ENCODE results near the gene CDK14.
A peak's percentile ranks its signal among the peaks of the same experiment; 100 is the strongest.
"Not testable (repeated sequence)": the region's sequence is repeated elsewhere in the genome, so short reads cannot be mapped to it uniquely, and the experiment has no call there.

CDK14 gene

DNA sequence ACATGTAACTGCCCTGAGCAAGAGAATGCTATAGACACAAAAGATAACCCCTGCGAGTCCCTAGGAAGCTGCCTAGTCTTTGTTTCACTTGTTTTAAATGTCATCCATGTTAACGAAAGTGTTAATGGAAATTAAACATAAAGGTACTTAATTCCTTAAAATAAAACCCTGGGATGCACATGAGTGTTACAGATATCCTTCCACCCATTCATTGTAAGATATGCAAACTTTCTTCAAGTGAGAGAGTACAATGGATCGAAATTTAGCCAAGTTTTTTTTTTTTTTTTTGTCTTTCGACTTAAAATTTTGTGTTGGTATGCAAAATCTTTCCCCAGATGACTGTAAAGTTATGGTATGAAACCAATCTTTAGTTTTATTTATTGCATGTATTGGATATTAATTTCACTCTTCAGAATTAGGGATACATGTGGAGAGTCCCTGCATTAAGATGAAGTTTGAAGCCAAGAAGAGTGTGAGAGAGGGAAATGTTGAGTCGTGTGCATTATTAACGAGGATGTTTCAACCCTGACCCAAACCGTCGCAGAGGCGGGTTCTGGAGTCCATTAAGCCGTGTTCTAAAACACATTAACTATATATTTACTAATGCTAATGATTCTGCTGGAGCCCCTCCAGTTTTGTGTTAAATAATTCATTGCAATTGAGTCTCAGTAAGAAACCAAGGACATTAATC, 1.6 kb downstream of the CDK14 start:
- DNase-seq, result no peak

GRCh38 chr7:90599038-90599437, 2.9 kb downstream of the CDK14 start:
- no peak for DNase-seq

DNA sequence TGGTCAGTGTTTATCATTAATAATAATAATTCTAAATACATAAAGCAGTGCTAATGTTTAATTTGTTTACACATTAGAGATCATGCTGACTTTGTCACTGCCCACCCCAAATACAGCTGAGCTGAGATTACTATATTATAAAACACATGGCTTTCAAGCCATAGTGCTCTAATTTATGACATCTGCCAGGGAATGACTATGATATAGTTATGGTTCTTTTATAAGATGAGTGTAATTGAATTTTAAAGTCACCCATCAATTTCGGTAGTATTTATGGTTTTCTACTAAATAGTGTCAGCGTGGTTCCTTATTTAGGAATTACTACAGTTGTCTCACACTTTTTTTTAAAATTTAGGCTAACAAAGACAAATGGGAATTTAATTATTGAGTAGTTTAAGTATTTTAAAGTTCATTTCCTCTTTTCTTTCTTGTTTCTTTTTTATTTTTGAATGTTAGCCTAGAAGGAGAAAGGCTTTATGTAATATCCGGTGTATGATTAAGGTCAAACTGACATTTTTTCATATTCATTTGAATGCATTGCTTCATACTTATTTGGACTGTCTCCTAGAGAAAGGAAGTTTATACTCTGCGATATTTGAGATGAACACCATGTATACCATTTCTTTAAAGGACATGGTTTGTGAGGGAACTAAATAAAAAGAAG, 3.9 kb downstream of the CDK14 start:
- DNase-seq, result peak; percentile 74

GRCh38 chr7:90602303-90602702, 6.2 kb downstream of the CDK14 start:
- DNase-seq, result no peak

DNA sequence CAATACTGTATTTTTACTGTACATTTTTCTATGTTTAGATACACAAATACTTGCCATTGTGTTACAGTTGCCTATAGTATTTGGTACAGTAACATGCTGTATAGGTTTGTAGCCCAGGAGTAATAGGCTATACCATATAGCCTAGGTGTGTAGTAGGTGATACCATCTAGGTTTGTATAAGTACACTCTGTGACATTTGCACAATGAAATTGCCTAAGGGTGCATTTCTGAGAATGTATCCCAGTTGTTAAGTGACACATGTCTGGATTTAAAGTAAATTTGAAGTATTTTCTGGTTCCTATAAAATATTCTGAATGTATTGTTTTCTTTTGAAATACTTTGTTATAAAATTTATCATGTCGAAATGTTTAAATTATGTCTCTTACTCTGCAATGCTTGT, 7.2 kb downstream of the CDK14 start:
- no peak for DNase-seq

DNA sequence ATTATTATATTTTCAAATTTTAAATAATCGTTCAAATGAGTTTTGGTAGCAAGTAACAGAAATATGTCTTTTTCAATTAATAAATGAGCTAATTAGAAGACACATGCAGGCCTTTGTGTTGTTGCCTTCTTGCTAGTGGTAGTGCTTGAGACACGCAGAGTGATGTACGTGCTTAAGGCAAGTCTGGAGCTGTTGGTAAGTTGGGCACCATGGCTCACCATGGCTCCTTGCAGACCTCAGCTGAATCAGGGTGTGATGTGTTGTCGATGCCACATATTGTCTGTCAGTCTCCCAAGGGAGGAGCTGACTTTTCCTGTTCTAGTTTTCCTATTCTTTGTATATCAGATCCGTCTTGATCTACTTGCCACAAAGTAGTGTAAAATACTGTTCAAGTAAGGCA, 8.3 kb downstream of the CDK14 start:
- no peak for DNase-seq

GRCh38 chr7:90605055-90605454, 8.9 kb downstream of the CDK14 start:
- DNase-seq, result no peak

- DNase-seq, result peak; percentile 40
These were observed 11.1 kb downstream of the CDK14 start for GRCh38 chr7:90607196-90607595.

- no peak for DNase-seq
These were observed 14.0 kb downstream of the CDK14 start for GRCh38 chr7:90610105-90610504.

- no peak for DNase-seq
These were observed 15.0 kb downstream of the CDK14 start for GRCh38 chr7:90611115-90611514.

GRCh38 chr7:90613088-90613498, 17.0 kb downstream of the CDK14 start:
- DNase-seq, result peak; percentile 71

GRCh38 chr7:90617442-90617841, 21.3 kb downstream of the CDK14 start:
- DNase-seq, result no peak

GRCh38 chr7:90618876-90619275, 22.8 kb downstream of the CDK14 start:
- DNase-seq, result no peak

- DNase-seq, result no peak
These were observed 25.1 kb downstream of the CDK14 start for GRCh38 chr7:90621125-90621746.

DNA sequence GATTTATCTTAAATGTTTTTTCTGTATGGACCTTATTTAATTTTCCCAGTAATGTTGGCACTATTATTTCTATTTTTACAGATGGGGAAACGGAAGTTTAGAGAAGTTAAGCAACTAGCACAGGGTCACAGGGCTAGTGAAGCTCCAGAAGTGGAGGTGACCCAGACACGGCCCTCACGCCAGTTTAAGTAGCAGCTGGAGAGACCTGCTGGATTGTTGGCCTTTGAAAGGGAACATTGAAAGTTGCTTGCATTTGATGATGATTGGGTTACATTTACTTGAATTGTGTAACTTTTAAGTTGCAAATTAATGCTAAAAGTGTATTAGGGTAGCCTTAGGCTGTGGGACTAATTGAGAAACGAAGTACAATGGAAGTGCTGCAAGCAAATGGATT, 25.6 kb downstream of the CDK14 start:
- DNase-seq, result no peak

DNA sequence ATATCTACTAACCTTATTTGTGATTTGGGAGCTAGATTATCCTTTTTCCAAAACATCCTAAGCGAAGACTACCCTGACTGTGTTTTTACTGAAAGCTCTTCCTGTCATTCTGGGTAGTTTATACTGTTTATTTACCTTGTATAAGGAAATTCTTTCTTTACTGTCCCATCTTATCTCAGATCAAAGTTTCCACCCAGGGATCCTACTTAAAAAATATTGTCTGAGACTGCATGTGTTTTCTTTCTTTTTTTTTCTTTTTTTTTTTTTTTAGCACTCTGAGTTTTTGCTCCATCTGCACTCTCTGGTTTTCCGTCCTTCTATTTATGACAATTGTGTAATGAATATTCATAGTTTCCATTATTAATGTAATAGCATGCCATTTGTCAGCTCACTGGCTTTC, 26.5 kb downstream of the CDK14 start:
- no peak for DNase-seq

DNA sequence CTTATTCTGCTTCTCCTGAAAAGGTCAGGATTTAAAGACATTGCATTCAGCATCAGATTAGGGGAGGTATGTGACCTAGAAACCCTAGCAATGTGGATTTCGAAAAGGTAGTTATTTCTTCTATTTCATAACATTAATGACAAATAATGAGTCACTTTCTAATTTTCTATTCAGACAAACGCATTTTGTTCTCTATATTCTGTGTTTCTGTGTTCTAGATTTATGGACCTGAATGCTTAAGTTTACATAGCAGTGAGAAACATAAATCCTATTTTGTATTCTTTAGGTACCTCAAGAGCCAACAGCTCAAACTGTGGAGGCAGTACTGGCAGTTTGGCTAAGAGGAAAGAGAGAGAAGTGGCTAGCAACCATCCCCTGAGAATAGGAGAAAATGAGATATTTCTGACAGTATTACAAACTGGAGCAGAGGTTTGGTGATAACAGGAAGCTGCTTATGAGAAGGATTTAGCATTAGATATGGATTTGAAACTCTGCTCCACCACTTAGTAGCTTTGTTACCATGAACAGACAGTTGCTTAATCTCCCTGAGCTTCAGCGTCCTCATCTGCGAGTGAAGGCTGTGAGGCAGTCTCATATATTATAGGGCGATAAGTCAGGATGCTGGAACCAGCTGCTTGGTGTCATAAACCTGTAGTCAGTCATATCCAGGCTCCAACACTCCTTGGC, 28.2 kb downstream of the CDK14 start:
- peak; percentile 70 for DNase-seq

DNA sequence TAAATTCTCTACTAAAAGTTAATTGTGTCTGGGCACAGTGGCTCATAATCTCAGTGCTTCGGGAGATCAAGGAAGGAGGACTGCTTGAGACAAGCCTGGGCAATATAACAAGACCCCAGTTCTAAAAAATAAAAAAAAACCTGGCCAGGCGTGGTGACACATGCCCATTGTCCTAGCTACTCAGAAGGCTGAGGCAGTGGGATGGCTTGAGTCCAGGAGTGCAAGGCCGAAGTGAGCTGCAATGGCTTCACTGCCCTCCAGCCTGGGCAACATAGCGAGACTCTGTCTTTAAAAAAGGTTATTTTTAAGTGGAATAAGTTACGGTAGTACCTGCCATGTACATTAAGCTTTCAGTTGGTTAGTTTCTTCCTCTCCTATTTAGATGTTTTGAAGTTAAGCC, 28.9 kb downstream of the CDK14 start:
- DNase-seq, result no peak

- peak; percentile 51 for DNase-seq
These were observed 29.4 kb downstream of the CDK14 start for GRCh38 chr7:90625562-90625961.

DNA sequence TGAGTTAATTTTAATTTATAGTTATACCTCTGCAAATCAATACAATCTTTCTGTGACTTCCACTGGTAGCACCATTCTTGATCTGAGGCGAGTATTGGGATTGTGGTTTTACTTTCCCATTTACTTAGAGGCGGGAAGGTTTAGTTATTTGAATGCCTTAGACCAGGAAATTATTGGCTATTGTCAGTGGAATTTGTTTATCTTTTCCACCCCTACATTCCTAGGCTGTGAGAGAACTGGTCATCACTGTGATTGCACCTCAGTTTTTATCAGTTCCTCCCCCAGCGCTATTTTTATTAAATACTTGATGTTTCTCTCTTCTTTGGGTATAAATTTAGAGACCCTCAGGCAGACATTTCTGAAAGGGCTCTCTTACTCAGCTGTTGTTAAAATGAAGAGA, 29.9 kb downstream of the CDK14 start:
- peak; percentile 85 for DNase-seq

DNA sequence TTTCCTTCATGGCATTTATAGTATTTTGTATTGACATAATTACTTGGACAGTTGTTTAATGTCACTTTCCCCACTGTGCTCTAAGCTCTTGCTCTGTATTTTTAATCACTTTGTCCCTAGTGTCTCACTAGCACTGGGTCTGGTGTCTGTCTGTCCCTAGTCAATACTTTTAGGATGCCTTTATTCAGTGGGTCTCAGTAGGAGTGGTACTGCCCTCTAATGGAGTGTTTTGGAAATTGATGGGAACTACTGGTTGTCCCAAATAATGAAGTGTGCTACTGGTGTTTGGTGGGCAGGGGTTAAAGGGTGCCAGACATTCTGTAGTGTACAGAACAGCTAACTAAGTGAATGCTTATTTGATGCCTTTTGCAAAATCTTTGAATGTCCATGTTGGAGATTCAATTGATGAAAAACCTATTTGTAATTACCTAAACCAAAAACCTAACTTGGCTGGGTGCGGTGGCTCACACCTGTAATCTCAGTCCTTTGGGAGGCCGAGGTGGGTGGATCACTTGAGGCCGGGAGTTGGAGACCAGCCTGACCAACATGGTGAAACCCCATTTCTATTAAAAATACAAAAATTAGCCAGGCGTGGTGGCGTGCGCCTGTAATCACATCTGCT, 33.3 kb downstream of the CDK14 start:
- DNase-seq, result peak; percentile 72

DNA sequence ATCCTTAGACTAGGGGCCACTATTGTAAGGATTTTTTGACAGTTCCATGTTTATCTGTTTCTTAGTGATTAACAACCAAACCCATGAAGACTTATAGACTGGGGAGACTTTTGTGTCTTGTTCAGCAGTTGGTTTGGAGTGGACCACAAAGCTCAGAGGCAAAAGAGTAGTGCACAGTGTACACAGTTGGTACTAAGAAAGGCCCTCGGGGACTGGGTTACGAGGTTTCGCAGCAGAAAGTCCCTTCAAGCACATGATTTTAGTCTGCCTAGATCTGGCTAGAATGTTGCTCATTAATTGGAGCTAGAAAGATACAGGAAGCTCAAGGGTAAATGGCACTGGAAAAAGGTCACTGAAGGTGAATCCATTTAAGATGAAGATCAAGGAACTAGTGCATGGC, 35.4 kb downstream of the CDK14 start:
- DNase-seq, result no peak

DNA sequence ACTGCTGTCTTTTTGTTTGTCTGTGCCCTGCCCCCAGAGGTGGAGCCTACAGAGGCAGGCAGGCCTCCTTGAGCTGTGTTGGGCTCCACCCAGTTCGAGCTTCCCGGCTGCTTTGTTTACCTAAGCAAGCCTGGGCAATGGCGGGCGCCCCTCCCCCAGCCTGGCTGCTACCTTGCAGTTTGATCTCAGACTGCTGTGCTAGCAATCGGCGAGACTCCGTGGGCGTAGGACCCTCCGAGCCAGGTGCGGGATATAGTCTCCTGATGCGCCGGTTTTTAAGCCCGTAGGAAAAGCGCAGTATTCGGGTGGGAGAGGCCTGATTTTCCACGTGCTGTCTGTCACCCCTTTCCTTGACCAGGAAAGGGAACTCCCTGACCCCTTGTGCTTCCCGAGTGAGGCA, 43.6 kb downstream of the CDK14 start:
- not testable (repeated sequence) for DNase-seq

Data from HCEC 1CT (cell line).